HG02938 (cell line): ENCODE measurements around the gene NPLOC4.
A peak's percentile ranks its signal among the peaks of the same experiment; 100 is the strongest.

Source experiments
- ATAC-seq: cut with Tn5 transposase; IDR thresholded peaks from one replicate; pipeline ENCODE4 v1.9.1; 2021; ENCODE audit warnings: mild to moderate bottlenecking, moderate library complexity; ENCODE audit not compliant: unreplicated experiment

NPLOC4 gene

GRCh38 chr17:81520021-81520901 is 116.7 kb downstream of the NPLOC4 start:
- no peak for ATAC-seq

- ATAC-seq = no peak
Observed at GRCh38 chr17:81519284-81520020, 117.5 kb downstream of the NPLOC4 start.

DNA sequence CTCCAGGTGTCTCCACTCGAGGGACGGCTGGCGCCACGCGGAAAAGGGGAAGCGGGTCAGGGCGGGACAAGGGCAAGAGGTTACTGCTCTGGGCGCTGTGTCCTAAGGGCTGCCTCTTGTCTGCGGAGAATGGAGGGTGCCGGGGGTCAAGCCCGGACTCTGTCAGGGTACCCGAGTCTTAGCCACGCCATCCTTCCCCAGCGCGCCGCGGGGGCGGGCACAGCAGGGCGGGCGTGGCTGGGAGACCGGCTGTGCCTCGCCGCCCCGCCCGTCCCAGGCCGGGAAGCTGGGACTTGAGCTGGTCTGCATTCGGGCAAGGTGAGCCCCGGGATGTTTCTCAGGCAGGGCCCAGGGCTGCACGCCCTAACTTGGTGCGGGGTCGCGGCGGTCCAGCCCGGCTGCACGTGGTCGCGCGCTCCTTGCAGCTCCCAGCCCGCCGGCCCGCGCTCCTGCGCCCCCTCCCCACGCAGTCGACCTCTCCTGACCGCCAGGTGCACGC is 118.1 kb downstream of the NPLOC4 start:
- ATAC-seq = no peak

DNA sequence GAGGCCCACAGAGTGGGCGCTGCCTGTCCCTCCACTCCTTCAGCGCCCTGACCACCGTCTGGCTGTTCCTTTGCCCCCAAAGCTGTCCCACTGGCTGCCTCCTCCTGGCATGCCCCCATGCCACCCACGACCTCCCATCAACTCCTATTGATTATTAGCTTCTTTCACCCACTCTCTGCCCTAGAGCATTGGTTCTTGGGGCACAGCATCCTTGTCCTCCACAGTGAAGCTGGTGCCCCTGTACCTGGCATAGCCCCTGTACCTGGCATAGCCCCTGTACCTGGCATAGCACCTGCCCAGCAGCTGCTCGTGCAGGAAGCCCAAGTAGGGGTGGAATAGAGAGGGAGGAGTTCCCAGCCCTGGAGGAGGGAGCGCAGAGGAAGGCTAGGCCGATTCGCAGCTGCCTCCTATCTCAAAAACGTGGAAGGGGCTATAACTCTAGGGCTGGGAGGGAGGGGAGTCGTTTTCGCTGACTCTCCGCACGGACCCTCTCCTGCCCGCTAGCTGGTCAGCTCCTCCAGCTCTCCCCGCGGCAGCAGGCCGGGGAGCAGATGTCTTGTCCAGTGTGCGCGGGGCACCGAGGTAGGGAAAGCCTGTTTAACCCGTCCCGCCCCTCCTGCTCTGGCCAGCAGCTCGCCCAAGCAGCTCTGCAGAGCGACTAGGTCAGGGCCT is 118.7 kb downstream of the NPLOC4 start:
- no peak for ATAC-seq

DNA sequence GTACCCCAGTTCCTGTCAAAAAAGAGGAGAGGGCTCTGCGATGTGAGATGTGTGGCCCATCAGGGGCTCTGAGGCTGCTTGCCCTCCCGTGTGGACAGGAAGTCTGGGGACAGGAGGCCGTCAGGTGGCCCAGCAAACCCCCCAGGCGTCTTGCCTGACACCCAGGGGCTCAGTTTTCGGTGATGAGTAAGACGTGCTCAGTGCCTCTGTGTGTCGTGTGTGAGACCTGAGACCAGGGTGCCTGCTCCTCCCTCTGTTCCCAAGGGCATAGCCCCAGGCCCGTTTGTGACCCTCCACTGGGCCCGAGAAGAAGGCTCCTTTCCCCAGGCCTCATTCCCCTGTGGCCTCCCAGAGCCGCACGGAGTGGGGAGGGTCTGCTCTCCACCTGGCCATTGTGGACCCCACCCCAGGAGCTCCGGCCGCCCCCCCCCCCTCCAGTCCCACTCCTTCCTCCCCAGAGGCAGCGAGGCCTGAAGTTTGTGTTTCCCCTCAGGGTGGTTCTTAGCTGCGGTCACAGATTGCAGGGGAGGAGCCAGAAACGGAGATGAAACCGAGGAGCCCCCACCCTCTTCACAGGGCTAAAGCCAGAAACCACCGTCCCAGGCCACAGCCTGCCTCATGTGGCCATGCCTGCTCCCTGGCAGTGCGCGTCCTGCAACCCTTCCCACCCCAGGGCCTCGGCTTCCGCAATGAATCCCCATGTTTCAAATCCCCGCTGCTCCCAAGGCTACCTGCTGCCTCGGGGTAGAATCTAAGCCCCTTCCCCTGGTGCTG is 119.4 kb downstream of the NPLOC4 start:
- ATAC-seq = peak; percentile 31

- no peak for ATAC-seq
Observed at GRCh38 chr17:81517009-81517338, 119.9 kb downstream of the NPLOC4 start.

GRCh38 chr17:81516439-81516838 is 120.5 kb downstream of the NPLOC4 start:
- ATAC-seq = no peak

DNA sequence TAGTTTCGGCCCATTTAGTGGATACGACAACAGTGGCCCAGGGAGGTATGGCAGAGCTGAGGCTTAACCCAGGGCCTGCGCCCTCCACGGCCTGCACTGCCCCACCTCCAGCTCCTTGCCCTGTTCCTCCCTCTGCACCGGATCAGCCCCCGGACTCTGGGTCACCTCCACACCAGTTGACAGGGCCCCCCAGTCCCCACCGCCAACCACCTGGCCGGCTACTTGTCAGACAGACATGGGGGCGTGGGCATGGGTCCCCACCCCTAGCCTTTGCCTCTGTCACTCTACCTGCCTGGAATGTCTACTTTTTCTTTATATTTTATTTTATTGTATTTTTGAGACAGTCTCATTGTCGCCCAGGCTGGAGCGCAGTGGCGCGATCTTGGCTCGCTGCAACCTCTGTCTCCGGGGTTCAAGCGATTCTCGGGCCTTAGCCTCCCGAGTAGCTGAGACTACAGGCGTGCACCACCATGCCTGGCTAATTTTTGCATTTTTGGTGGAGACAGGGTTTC is 121.3 kb downstream of the NPLOC4 start:
- no peak for ATAC-seq

- no peak for ATAC-seq
Observed at GRCh38 chr17:81514739-81515529, 122.0 kb downstream of the NPLOC4 start.

GRCh38 chr17:81514489-81514738 is 122.5 kb downstream of the NPLOC4 start:
- no peak for ATAC-seq

DNA sequence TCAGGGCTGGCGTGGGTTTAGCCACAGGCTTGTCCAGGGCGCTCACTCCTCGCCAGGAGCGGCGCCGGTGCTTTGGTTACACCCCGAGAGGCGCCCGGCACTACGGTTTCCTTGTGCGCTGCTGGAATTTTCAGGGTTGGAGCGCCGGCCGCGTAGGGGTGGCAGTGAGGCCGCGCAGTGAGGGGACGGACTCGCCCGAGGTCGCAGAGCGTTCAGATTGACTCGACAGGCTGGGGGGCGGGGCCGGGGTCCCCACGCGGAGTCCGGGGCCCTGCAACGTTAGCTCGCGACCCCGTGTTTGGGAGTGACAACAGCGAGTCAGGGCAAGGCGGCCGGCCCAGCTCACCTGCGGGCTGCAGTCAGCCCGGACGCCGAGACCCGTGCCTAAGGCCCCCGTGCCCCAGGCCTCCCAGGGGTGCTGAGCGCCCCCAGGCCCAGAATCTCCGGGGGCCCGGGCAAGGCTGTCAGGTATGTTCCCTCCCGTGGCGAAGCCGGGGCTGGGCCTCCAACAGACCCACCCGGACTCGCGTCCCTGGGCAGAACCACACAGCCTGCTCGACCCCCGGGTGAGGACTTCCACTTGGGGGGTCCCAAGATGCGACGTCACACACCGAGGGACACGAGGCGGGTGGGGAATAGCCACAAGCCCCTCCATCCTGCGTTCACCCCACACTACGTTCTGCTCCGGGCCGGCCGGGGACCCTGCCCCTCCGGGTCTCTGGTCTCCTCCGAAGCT is 123.0 kb downstream of the NPLOC4 start:
- no peak for ATAC-seq

- ATAC-seq = no peak
Observed at GRCh38 chr17:81513372-81513752, 123.5 kb downstream of the NPLOC4 start.

DNA sequence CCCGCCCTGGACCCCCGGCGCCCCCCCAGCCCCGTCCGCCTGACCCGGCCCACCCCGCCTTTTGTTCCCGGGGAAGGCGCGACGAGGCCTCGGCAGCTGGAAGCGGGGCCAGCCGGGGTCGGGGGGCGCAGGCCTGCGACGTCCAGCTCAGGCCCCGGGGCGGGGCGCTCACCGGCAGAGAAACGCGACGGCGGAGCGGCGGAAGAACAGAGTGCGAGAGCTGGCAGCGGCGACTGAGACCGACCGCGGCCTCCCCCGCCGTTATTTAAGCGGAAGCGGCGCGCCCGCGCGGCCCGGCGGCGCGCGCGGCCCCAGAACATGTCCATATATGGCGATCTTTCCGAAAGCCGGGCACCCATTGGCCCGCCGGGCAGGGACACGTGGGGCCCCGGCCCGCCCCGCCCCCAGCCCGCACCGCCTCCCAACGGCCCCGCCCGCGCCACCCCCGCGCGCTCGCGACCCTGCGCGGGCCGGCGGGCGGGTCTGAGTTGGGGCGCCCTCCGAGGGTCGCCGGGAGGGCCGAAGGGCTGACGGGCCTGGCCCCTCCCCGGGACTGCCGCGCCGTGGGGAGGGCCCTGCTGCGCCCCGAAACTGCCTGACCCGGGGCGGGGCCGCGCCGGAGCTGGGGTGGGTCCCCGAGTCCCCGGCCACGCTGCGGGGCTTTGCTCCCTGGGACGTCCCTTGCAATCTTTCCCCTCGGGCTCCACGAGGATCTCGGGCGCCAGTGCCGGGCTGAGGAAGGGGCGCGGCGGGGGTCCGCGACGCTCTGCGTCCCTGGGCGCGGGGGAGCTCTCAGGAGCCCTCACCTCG is 124.1 kb downstream of the NPLOC4 start, which contains the start of gene ACTG1:
TSS of gene ACTG1 (minus strand) at position 238 of the 810 bp plus-strand sequence. CDS start 445 bp downstream, outside the sequence.
- peak; percentile 39 for ATAC-seq

- ATAC-seq = peak; percentile 1
Observed at GRCh38 chr17:81511804-81512561, 124.9 kb downstream of the NPLOC4 start.

- ATAC-seq = no peak
Observed at GRCh38 chr17:81511554-81511803, 125.4 kb downstream of the NPLOC4 start.

- ATAC-seq = no peak
Observed at GRCh38 chr17:81510785-81511553, 125.9 kb downstream of the NPLOC4 start.
